AG09319 (cell line): ENCODE results near the gene DMD.

Experiments
- DNase-seq: peaks from one replicate; pipeline ENCODE4 v3.0.0-alpha.2; 2010; ENCODE audit warnings: low read depth; ENCODE audit errors: extremely low read depth
- CTCF ChIP-seq: IDR thresholded peaks from 2 replicates; pipeline ENCODE4 v1.5.1; 2011; ENCODE audit warnings: low read depth, mild to moderate bottlenecking, inconsistent platforms, low read length, moderate library complexity

Gene DMD

GRCh38 chrX:32687379-32687778 is 524.0 kb downstream of the DMD start:
- no peak for TF ChIP-seq CTCF
- no peak for DNase-seq

GRCh38 chrX:32678487-32678886 is 532.9 kb downstream of the DMD start:
- TF ChIP-seq CTCF: no peak

GRCh38 chrX:32673193-32673592 is 538.2 kb downstream of the DMD start:
- DNase-seq: no peak
- no peak for TF ChIP-seq CTCF

More at GRCh38 chrX:32678487-32678886, 532.9 kb downstream of the DMD start:
- no peak for DNase-seq

GRCh38 chrX:32662516-32662915 is 548.8 kb downstream of the DMD start:
- no peak for TF ChIP-seq CTCF
- no peak for DNase-seq

- no peak for DNase-seq
- TF ChIP-seq CTCF: no peak
Observed at GRCh38 chrX:32644476-32645245, 566.7 kb downstream of the DMD start.

GRCh38 chrX:32642283-32642682 is 569.1 kb downstream of the DMD start:
- DNase-seq: no peak
- TF ChIP-seq CTCF: no peak

GRCh38 chrX:32618154-32618553 is 593.2 kb downstream of the DMD start:
- no peak for TF ChIP-seq CTCF
- no peak for DNase-seq
